Thyroid gland (tissue), 4 donors: ENCODE measurements around the gene BAD.

ENCODE experiments used
- CTCF ChIP-seq, 6 experiments: fragments of 200-600 bp in 3 of 6; fragments of 450-650 bp in 3 of 6; sonication (generic) in 3 of 6; IDR thresholded peaks; one replicate each; pipeline ENCODE4 v1.5.1; 2016 to 2019; ENCODE audit warnings: antibody characterized with exemption in 6 of 6, mild to moderate bottlenecking in 2 of 6, inconsistent platforms in 1 of 6, moderate library complexity in 1 of 6
- POLR2A ChIP-seq, 2 donors: fragments of 450-650 bp; IDR thresholded peaks; one replicate each; pipeline ENCODE4 v1.6.1; 2017; ENCODE audit warnings: antibody characterized with exemption in 2 of 2, mild to moderate bottlenecking in 2 of 2, moderate library complexity in 1 of 2

- TF ChIP-seq CTCF (IDR thresholded peaks at IDR 0.05) (no peak), POLR2A (IDR thresholded peaks at IDR 0.05) (no peak)
These were observed 30.1 kb downstream of the BAD start for GRCh38 chr11:64254326-64254725.
